GM12878 (cell line): ENCODE results near the gene IQUB. TPM values are rescaled to one million over a fixed set of nuclear protein-coding genes. Genes with fewer than 3 reads are reported as not detected.

Experiments used
- ATAC-seq: fragments of 200-7000 bp; cut with Tn5 transposase; 3 replicates; pipeline ENCODE4 v1.9.1; 2020; ENCODE audit warnings: mild to moderate bottlenecking, moderate library complexity
- BruUV-seq: library from RNA; stranded (reverse); fragments of 400-500 nt; replicated peaks from 2 replicates; lab custom pipeline; 2021; lab: Mats Ljungman, UMichigan
- CTCF ChIA-PET: fragments of 300-600 bp; sonication (Branson Sonifier 250); formaldehyde crosslinking; extraction: SDS; loops from one replicate; lab custom pipeline; 2021; ENCODE audit warnings: inconsistent platforms; lab: Yijun Ruan, JAX
- POLR2A ChIA-PET: fragments of 350-600 bp; formaldehyde crosslinking; extraction: SDS; loops from one replicate; lab custom pipeline; 2021; ENCODE audit warnings: inconsistent platforms; lab: Charles Lee
- RAD21 ChIA-PET: fragments of 300-600 bp; sonication (Branson Sonifier 250); formaldehyde crosslinking; loops from one replicate; lab custom pipeline; 2023; ENCODE audit warnings: antibody characterized with exemption; ENCODE audit not compliant: unreplicated experiment; lab: Charles Lee
- SMC1A ChIA-PET: fragments of 300-600 bp; sonication (Branson Sonifier 250); formaldehyde crosslinking; loops from one replicate; lab custom pipeline; 2023; ENCODE audit not compliant: unreplicated experiment, uncharacterized antibody; lab: Charles Lee
- DNase-seq: peaks from one replicate; pipeline ENCODE4 v3.0.0-alpha.2; 2011; ENCODE audit warnings: low read depth, low spot score
- FAIRE-seq: peaks from 3 replicates; lab custom pipeline; 2011; peaks lifted over from hg19 to GRCh38; lab: Jason Lieb, UNC
- H2AFZ ChIP-seq: 2 replicates; pipeline ENCODE4 v1.6.0; 2011; ENCODE audit warnings: low read depth, low read length, control low read depth; ENCODE audit not compliant: control insufficient read depth
- H3K27ac ChIP-seq: 2 replicates; pipeline ENCODE4 v1.5.1; 2011; ENCODE audit warnings: control low read depth; ENCODE audit not compliant: control insufficient read depth, insufficient read depth
- H3K27me3 ChIP-seq, 2 experiments: replicated peaks in 1 of 2; 2 replicates each; pipeline versions ENCODE4 v1.6.0 to v1.6.1; 2011; ENCODE audit warnings: low read length in 1 of 2; ENCODE audit not compliant: control insufficient read depth in 2 of 2, insufficient read depth in 2 of 2
- H3K36me3 ChIP-seq, 2 experiments: 2 replicates each; pipeline ENCODE4 v1.5.1; 2011; ENCODE audit warnings: low read length in 1 of 2; ENCODE audit not compliant: control insufficient read depth in 2 of 2, insufficient read depth in 2 of 2
- H3K4me1 ChIP-seq: 2 replicates; pipeline ENCODE4 v1.6.1; 2011; ENCODE audit warnings: mild to moderate bottlenecking, low read length, moderate library complexity, mixed read lengths; ENCODE audit not compliant: control insufficient read depth, insufficient read depth
- H3K4me2 ChIP-seq: 2 replicates; pipeline ENCODE4 v1.6.0; 2011; ENCODE audit warnings: control low read depth; ENCODE audit not compliant: control insufficient read depth, insufficient read depth
- H3K4me3 ChIP-seq: fragments of 200-600 bp; sonication (generic); 2 replicates; pipeline ENCODE4 v1.5.1; 2016
- H3K79me2 ChIP-seq: 2 replicates; pipeline ENCODE4 v1.6.0; 2011; ENCODE audit warnings: low read length; ENCODE audit not compliant: control insufficient read depth, insufficient read depth
- H3K9ac ChIP-seq: 2 replicates; pipeline ENCODE4 v1.8.0; 2011; ENCODE audit warnings: low read length, control low read depth, mixed read lengths; ENCODE audit not compliant: control insufficient read depth, insufficient read depth
- H3K9me3 ChIP-seq: replicated peaks from 3 replicates; pipeline ENCODE4 v1.5.1; 2011; ENCODE audit warnings: mild to moderate bottlenecking, low read length; ENCODE audit not compliant: control insufficient read depth, insufficient read depth
- H4K20me1 ChIP-seq: 2 replicates; pipeline ENCODE4 v1.6.0; 2011; ENCODE audit not compliant: control insufficient read depth, insufficient read depth
- ASH2L ChIP-seq: fragments of 300-600, 200-600 bp; sonication (generic); IDR thresholded peaks from 2 replicates; pipeline ENCODE4 v1.6.1; 2017; ENCODE audit warnings: low read depth, mild to moderate bottlenecking, borderline replicate concordance
- CREB1 ChIP-seq: IDR thresholded peaks from 2 replicates; pipeline ENCODE4 v1.6.1; 2012; ENCODE audit warnings: low read depth, mild to moderate bottlenecking, inconsistent platforms
- FOS ChIP-seq: IDR thresholded peaks from 3 replicates; pipeline ENCODE4 v1.6.1; 2011; ENCODE audit warnings: borderline replicate concordance; ENCODE audit not compliant: insufficient read length; ENCODE audit errors: extremely low read depth
- FOXM1 ChIP-seq: IDR thresholded peaks from 2 replicates; pipeline ENCODE4 v1.6.1; 2012; ENCODE audit warnings: low read depth, mild to moderate bottlenecking, inconsistent platforms, low read length, moderate library complexity
- IKZF1 ChIP-seq: fragments of 450-650 bp; conservative IDR thresholded peaks from 2 replicates; pipeline ENCODE4 v1.6.1; 2017; ENCODE audit warnings: antibody characterized with exemption, mild to moderate bottlenecking
- PAX5 ChIP-seq: IDR thresholded peaks from 2 replicates; pipeline ENCODE4 v1.6.1; 2011; ENCODE audit warnings: low read depth, low read length, borderline replicate concordance
- RAD51 ChIP-seq: fragments of 450-650 bp; IDR thresholded peaks from 2 replicates; pipeline ENCODE4 v1.6.1; 2016; ENCODE audit warnings: moderate library complexity, mild to moderate bottlenecking, inconsistent platforms
- RBBP5 ChIP-seq: fragments of 200-600 bp; sonication (generic); conservative IDR thresholded peaks from 2 replicates; pipeline ENCODE4 v1.6.1; 2016
- RFX5 ChIP-seq: IDR thresholded peaks from 2 replicates; pipeline ENCODE4 v1.6.1; 2011; ENCODE audit warnings: low read depth, low read length, improper control_type of control experiment
- SMARCA5 ChIP-seq: fragments of 450-650 bp; IDR thresholded peaks from 2 replicates; pipeline ENCODE4 v1.6.1; 2017; ENCODE audit warnings: mild to moderate bottlenecking
- SREBF2 ChIP-seq: IDR thresholded peaks from 2 replicates; pipeline ENCODE4 v1.6.1; 2012; ENCODE audit warnings: mild to moderate bottlenecking, low read length
- SRF ChIP-seq, 2 experiments: IDR thresholded peaks; 2 replicates each; pipeline ENCODE4 v1.6.1; 2011; ENCODE audit warnings: low read depth in 2 of 2, low read length in 2 of 2, mild to moderate bottlenecking in 1 of 2, moderate library complexity in 1 of 2
- STAT1 ChIP-seq: fragments of 450-650 bp; conservative IDR thresholded peaks from 2 replicates; pipeline ENCODE4 v1.6.1; 2014; ENCODE audit warnings: antibody characterized with exemption, mild to moderate bottlenecking
- ZNF24 ChIP-seq: fragments of 450-650 bp; IDR thresholded peaks from 2 replicates; pipeline ENCODE4 v1.6.1; 2017; ENCODE audit warnings: antibody characterized with exemption, mild to moderate bottlenecking
- ZSCAN29 ChIP-seq: fragments of 450-650 bp; IDR thresholded peaks from 2 replicates; pipeline ENCODE4 v1.6.1; 2017; ENCODE audit warnings: mild to moderate bottlenecking, moderate library complexity
- WGBS: methylation state at CpG from one replicate; pipeline ENCODE4 v1.1.6; 2016; ENCODE audit warnings: low lambda C conversion rate; ENCODE audit not compliant: insufficient replicate concordance, insufficient coverage; ENCODE audit errors: missing lambda C conversion rate; 5-methylcytosine and 5-hydroxymethylcytosine counted together
- in situ Hi-C: fragments of 300-500 bp; cut with MboI; formaldehyde crosslinking; loops from 9 replicates; pipeline ENCODE4 v1.14.3; 2018; ENCODE audit warnings: mixed read lengths
- intact Hi-C: fragments of 100-400 bp; cut with micrococcal nuclease; formaldehyde crosslinking; loops from one replicate; pipeline ENCODE4 v1.14.2; 2022; ENCODE audit not compliant: unreplicated experiment
- polyA plus RNA-seq, 11 experiments: library from polyadenylated mRNA; depleted of rRNA in 4 of 11; unstranded in 6 of 11; stranded (reverse) in 5 of 11; fragments of >200 nt; fragmentation: Nextera tagmentation in 4 of 11; fragmentation: Illumina TruSeq in 1 of 11; extraction: Ambion mirVana in 4 of 11; extraction: Trizol in 1 of 11; gene quantifications; 1 replicate in 1 of 11; 2 replicates in 10 of 11; pipeline versions ENCODE4 v1.2.1 to v1.2.3, GENCODE V29; 2011 to 2016; ENCODE audit warnings: inconsistent platforms in 2 of 11, missing spikeins in 2 of 11, low read depth in 1 of 11
- total RNA-seq, 4 experiments: library from RNA; depleted of rRNA in 3 of 4; stranded (reverse); fragments of >200 nt in 3 of 4; fragmentation: Illumina TruSeq in 1 of 4; extraction: Trizol in 1 of 4; gene quantifications; 2 replicates each; pipeline versions ENCODE4 v1.2.1 to v1.2.3, GENCODE V29; 2013 to 2021
- TF ChIP-seq, protein P1 (sequence below): fragments of 150-350 bp; IDR thresholded peaks from 2 replicates; pipeline ENCODE4 v1.6.1; 2014; ENCODE audit warnings: mild to moderate bottlenecking, low read depth, low read length
- TF ChIP-seq, protein P2 (sequence below): fragments of 450-650 bp; IDR thresholded peaks from 2 replicates; pipeline ENCODE4 v1.6.1; 2016; ENCODE audit warnings: mild to moderate bottlenecking, moderate library complexity, borderline replicate concordance
- TF ChIP-seq, protein P3 (sequence below): IDR thresholded peaks from 2 replicates; pipeline ENCODE4 v1.6.1; 2011; ENCODE audit warnings: low read depth, low read length, improper control_type of control experiment, borderline replicate concordance

Gene IQUB
- total and polyA plus RNA-seq, 10 of the 15 experiments (the other 5 are each of a cell fraction or from before 2014, with no cell fraction given): 0.04 to 0.08 TPM; not detected in 8

DNA sequence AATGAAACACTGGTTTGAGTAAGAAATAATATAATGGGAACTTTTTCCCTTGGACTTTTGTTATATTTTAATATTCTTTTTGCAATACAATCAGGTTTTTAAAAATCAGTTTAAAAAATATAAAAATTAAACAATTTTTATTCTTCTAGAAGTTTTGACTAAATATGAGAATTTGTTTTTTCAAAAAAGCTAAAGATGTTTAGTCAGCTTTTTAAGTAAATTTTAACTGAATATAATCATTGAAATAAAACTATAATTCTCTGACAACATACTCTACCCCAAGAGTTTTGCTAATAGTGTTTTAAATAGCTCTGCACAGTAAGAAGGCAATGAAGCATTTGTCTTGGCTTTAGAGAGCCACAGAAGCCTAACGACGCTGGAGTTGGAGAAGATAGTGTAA is 70.5 kb downstream of the IQUB start:
- Histone ChIP-seq H3K4me1 (no peaks in the 10 kb centered on the region), H3K4me2 (no peak overlapping the region), H3K27ac (no peak overlapping the region), H3K4me3 (no peak overlapping the region), H2AFZ (no peak overlapping the region), H3K9me3 (no peaks in the 10 kb centered on the region), H4K20me1 (no peaks in the 10 kb centered on the region), H3K27me3 (no peaks in the 10 kb centered on the region; a peak in 1 of 4 replicates), H3K9ac (no peak overlapping the region), H3K36me3 (no peaks in the 10 kb centered on the region), H3K79me2 (no peaks in the 10 kb centered on the region)
- ChIA-PET RAD21 (no interaction called here), SMC1A (no interaction called here), CTCF (interaction anchor here (0.7 kb wide), 1 partner anchor 9 kb away, joined by 3 read pairs; no protein-coding TSS in a partner anchor), POLR2A (no interaction called here)
- FAIRE-seq (no peak), ATAC-seq (no peak), DNase-seq (no peak)
- WGBS: 10% methylated on average over 2 of the region's 2 CpGs
- TF ChIP-seq, protein P1, sequence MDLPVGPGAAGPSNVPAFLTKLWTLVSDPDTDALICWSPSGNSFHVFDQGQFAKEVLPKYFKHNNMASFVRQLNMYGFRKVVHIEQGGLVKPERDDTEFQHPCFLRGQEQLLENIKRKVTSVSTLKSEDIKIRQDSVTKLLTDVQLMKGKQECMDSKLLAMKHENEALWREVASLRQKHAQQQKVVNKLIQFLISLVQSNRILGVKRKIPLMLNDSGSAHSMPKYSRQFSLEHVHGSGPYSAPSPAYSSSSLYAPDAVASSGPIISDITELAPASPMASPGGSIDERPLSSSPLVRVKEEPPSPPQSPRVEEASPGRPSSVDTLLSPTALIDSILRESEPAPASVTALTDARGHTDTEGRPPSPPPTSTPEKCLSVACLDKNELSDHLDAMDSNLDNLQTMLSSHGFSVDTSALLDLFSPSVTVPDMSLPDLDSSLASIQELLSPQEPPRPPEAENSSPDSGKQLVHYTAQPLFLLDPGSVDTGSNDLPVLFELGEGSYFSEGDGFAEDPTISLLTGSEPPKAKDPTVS: no peak
- no peak for TF ChIP-seq SMARCA5
- TF ChIP-seq FOXM1: no peak
- no peak for TF ChIP-seq SRF (IDR thresholded peaks at IDR 0.05; ENCODE audit: low read depth in 2 of 2, low read length in 2 of 2)
- TF ChIP-seq CREB1: no peak
- TF ChIP-seq ZNF24: no peak
- TF ChIP-seq, protein P2, sequence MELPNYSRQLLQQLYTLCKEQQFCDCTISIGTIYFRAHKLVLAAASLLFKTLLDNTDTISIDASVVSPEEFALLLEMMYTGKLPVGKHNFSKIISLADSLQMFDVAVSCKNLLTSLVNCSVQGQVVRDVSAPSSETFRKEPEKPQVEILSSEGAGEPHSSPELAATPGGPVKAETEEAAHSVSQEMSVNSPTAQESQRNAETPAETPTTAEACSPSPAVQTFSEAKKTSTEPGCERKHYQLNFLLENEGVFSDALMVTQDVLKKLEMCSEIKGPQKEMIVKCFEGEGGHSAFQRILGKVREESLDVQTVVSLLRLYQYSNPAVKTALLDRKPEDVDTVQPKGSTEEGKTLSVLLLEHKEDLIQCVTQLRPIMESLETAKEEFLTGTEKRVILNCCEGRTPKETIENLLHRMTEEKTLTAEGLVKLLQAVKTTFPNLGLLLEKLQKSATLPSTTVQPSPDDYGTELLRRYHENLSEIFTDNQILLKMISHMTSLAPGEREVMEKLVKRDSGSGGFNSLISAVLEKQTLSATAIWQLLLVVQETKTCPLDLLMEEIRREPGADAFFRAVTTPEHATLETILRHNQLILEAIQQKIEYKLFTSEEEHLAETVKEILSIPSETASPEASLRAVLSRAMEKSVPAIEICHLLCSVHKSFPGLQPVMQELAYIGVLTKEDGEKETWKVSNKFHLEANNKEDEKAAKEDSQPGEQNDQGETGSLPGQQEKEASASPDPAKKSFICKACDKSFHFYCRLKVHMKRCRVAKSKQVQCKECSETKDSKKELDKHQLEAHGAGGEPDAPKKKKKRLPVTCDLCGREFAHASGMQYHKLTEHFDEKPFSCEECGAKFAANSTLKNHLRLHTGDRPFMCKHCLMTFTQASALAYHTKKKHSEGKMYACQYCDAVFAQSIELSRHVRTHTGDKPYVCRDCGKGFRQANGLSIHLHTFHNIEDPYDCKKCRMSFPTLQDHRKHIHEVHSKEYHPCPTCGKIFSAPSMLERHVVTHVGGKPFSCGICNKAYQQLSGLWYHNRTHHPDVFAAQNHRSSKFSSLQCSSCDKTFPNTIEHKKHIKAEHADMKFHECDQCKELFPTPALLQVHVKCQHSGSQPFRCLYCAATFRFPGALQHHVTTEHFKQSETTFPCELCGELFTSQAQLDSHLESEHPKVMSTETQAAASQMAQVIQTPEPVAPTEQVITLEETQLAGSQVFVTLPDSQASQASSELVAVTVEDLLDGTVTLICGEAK: no peak
- no peak for TF ChIP-seq STAT1
- TF ChIP-seq SREBF2: no peak
- TF ChIP-seq ZSCAN29: no peak
- TF ChIP-seq FOS: no peak
- TF ChIP-seq, protein P3, sequence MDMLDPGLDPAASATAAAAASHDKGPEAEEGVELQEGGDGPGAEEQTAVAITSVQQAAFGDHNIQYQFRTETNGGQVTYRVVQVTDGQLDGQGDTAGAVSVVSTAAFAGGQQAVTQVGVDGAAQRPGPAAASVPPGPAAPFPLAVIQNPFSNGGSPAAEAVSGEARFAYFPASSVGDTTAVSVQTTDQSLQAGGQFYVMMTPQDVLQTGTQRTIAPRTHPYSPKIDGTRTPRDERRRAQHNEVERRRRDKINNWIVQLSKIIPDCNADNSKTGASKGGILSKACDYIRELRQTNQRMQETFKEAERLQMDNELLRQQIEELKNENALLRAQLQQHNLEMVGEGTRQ: no peak
- TF ChIP-seq IKZF1: no peak
- no peak for TF ChIP-seq RBBP5
- no peak for TF ChIP-seq RAD51
- no peak for TF ChIP-seq PAX5
- no peak for TF ChIP-seq RFX5
- TF ChIP-seq ASH2L: no peak
- in situ Hi-C loops: no loop called here
- no TSS peak for BruUV-seq
- intact Hi-C loops: no loop called here
